Mesenchymal stem cell (in vitro differentiated cells and primary cell): ENCODE data around the gene KIF26A.

ENCODE experiments used
- DNase-seq: peaks from one replicate; pipeline ENCODE4 v3.0.0-alpha.2; 2013
- H2AFZ ChIP-seq: one replicate; pipeline ENCODE4 v1.6.1; 2013; ENCODE audit warnings: low read depth, mild to moderate bottlenecking, control low read depth, inconsistent platforms, low read length, moderate library complexity
- H2AK5ac ChIP-seq: 2 replicates; pipeline ENCODE4 v1.6.1; 2013; ENCODE audit warnings: low read length, moderate library complexity, mild to moderate bottlenecking, inconsistent platforms; ENCODE audit not compliant: severe bottlenecking
- H2BK120ac ChIP-seq: one replicate; pipeline ENCODE4 v1.6.1; 2013; ENCODE audit warnings: low read depth, mild to moderate bottlenecking, inconsistent platforms, low read length, moderate library complexity
- H2BK12ac ChIP-seq, 2 experiments: one replicate each; pipeline ENCODE4 v1.6.1; 2013; ENCODE audit warnings: inconsistent platforms in 2 of 2, low read length in 2 of 2, mild to moderate bottlenecking in 2 of 2, moderate library complexity in 2 of 2, control low read depth in 1 of 2
- H2BK15ac ChIP-seq: one replicate; pipeline ENCODE4 v1.6.1; 2013; ENCODE audit warnings: mild to moderate bottlenecking, low read depth, inconsistent platforms; ENCODE audit not compliant: poor library complexity, severe bottlenecking
- H2BK5ac ChIP-seq: 2 replicates; pipeline ENCODE4 v1.6.1; 2013; ENCODE audit warnings: low read depth, mild to moderate bottlenecking, low read length, control low read depth, inconsistent platforms; ENCODE audit not compliant: poor library complexity, severe bottlenecking
- H3K14ac ChIP-seq, 2 experiments: one replicate each; pipeline ENCODE4 v1.6.1; 2013; ENCODE audit warnings: inconsistent platforms in 2 of 2, low read length in 2 of 2, control low read depth in 1 of 2, mild to moderate bottlenecking in 1 of 2, moderate library complexity in 1 of 2
- H3K18ac ChIP-seq, 2 experiments: one replicate each; pipeline ENCODE4 v1.6.1; 2013; ENCODE audit warnings: inconsistent platforms in 2 of 2, low read length in 2 of 2, control low read depth in 1 of 2, low read depth in 1 of 2, mild to moderate bottlenecking in 1 of 2
- H3K23ac ChIP-seq, 2 experiments: one replicate each; pipeline ENCODE4 v1.6.1; 2013; ENCODE audit warnings: inconsistent platforms in 2 of 2, low read length in 2 of 2, mild to moderate bottlenecking in 2 of 2, moderate library complexity in 2 of 2, control low read depth in 1 of 2
- H3K27ac ChIP-seq: 2 replicates; pipeline ENCODE4 v1.5.1; 2013; ENCODE audit warnings: mild to moderate bottlenecking, moderate library complexity, low read length, control low read depth, inconsistent platforms; ENCODE audit not compliant: poor library complexity, severe bottlenecking
- H3K27me3 ChIP-seq, 2 experiments: 2 replicates each; pipeline versions ENCODE4 v1.6.1 to v1.7.0; 2013; ENCODE audit warnings: low read length in 2 of 2, mild to moderate bottlenecking in 2 of 2, moderate library complexity in 2 of 2, control low read depth in 1 of 2, inconsistent platforms in 1 of 2; ENCODE audit not compliant: control insufficient read depth in 1 of 2, insufficient read depth in 1 of 2
- H3K36me3 ChIP-seq, 2 experiments: 2 replicates each; pipeline versions ENCODE4 v1.6.1 to v1.7.0; 2013; ENCODE audit warnings: low read length in 2 of 2, control low read depth in 1 of 2, inconsistent platforms in 1 of 2, low read depth in 1 of 2, mild to moderate bottlenecking in 1 of 2; ENCODE audit not compliant: insufficient read depth in 2 of 2, control insufficient read depth in 1 of 2
- H3K4ac ChIP-seq, 2 experiments: one replicate each; pipeline ENCODE4 v1.6.1; 2013; ENCODE audit warnings: inconsistent platforms in 2 of 2, low read length in 2 of 2, mild to moderate bottlenecking in 2 of 2, moderate library complexity in 2 of 2, control low read depth in 1 of 2, low read depth in 1 of 2
- H3K4me1 ChIP-seq: 2 replicates; pipeline ENCODE4 v1.6.1; 2013; ENCODE audit warnings: low read depth, low read length, control low read depth; ENCODE audit not compliant: control insufficient read depth, insufficient read depth
- H3K4me2 ChIP-seq: 2 replicates; pipeline ENCODE4 v1.6.1; 2013; ENCODE audit warnings: low read length, mild to moderate bottlenecking, inconsistent platforms; ENCODE audit not compliant: poor library complexity, severe bottlenecking
- H3K4me3 ChIP-seq, 2 experiments: 2 replicates each; pipeline versions ENCODE4 v1.5.1 to v1.7.0; 2013; ENCODE audit warnings: low read length in 2 of 2, mild to moderate bottlenecking in 2 of 2, control low read depth in 1 of 2, low read depth in 1 of 2; ENCODE audit not compliant: insufficient read depth in 1 of 2
- H3K79me1 ChIP-seq: replicated peaks from 2 replicates; pipeline ENCODE4 v1.6.1; 2013; ENCODE audit warnings: mild to moderate bottlenecking, control low read depth, low read length, inconsistent platforms; ENCODE audit not compliant: poor library complexity, severe bottlenecking
- H3K9ac ChIP-seq: 2 replicates; pipeline ENCODE4 v1.7.0; 2013; ENCODE audit warnings: mild to moderate bottlenecking, low read length, moderate library complexity
- H3K9me3 ChIP-seq: 2 replicates; pipeline ENCODE4 v1.7.0; 2013; ENCODE audit warnings: mild to moderate bottlenecking, low read length; ENCODE audit not compliant: control insufficient read depth
- H4K8ac ChIP-seq: one replicate; pipeline ENCODE4 v1.6.1; 2013; ENCODE audit warnings: inconsistent platforms, mild to moderate bottlenecking, low read length, moderate library complexity
- H4K91ac ChIP-seq: one replicate; pipeline ENCODE4 v1.6.1; 2013; ENCODE audit warnings: mild to moderate bottlenecking, low read length, inconsistent platforms
- WGBS: methylation state at CpG from one replicate; pipeline ENCODE4 v1.1.7; 2013; ENCODE audit warnings: mixed read lengths; 5-methylcytosine and 5-hydroxymethylcytosine counted together

The KIF26A gene

GRCh38 chr14:104123879-104124278 lies 14.5 kb upstream of the KIF26A start:
- H3K4me3 ChIP-seq = no peak overlapping the region
- no peak overlapping the region for H2AFZ ChIP-seq
- H3K27me3 ChIP-seq = peaks cover 14 to 22% of the 10 kb centered on the region in 2 experiments
- no peak for DNase-seq
- no peak overlapping the region for H4K91ac ChIP-seq
- no CpG with 5 or more reads among the region's 1 CpG for WGBS
- peaks cover 42% of the 10 kb centered on the region for H3K9me3 ChIP-seq
- no peak overlapping the region for H3K4ac ChIP-seq
- no peak overlapping the region for H3K9ac ChIP-seq
- H4K8ac ChIP-seq = no peak overlapping the region
- H3K18ac ChIP-seq = no peak overlapping the region
- no peak overlapping the region for H2BK120ac ChIP-seq
- H3K14ac ChIP-seq = no peak overlapping the region
- H3K4me1 ChIP-seq = no peaks in the 10 kb centered on the region
- H3K23ac ChIP-seq = no peak overlapping the region
- peaks cover 0 to 3% of the 10 kb centered on the region in 2 experiments for H3K36me3 ChIP-seq
- H3K79me1 ChIP-seq = no peaks in the 10 kb centered on the region
- no peak overlapping the region for H2BK5ac ChIP-seq
- no peak overlapping the region for H2AK5ac ChIP-seq
- H2BK12ac ChIP-seq = no peak overlapping the region
- no peak overlapping the region for H3K4me2 ChIP-seq
- H2BK15ac ChIP-seq = no peak overlapping the region
- H3K27ac ChIP-seq = no peak overlapping the region

GRCh38 chr14:104125011-104125410 lies 13.4 kb upstream of the KIF26A start:
- H3K4me2 ChIP-seq = no peak overlapping the region
- H3K9ac ChIP-seq = no peak overlapping the region
- no peak overlapping the region for H4K91ac ChIP-seq
- no peak overlapping the region for H3K14ac ChIP-seq
- no peak overlapping the region for H2BK15ac ChIP-seq
- H3K4me1 ChIP-seq = no peaks in the 10 kb centered on the region
- no peak overlapping the region for H3K18ac ChIP-seq
- peaks cover 5 to 10% of the 10 kb centered on the region in 2 experiments for H3K27me3 ChIP-seq
- H2BK5ac ChIP-seq = no peak overlapping the region
- DNase-seq = no peak
- no peak overlapping the region for H3K4ac ChIP-seq
- peaks cover 0 to 1% of the 10 kb centered on the region in 2 experiments for H3K36me3 ChIP-seq
- H4K8ac ChIP-seq = no peak overlapping the region
- no peak overlapping the region for H2BK12ac ChIP-seq
- H2AK5ac ChIP-seq = no peak overlapping the region
- no peak overlapping the region for H3K23ac ChIP-seq
- H3K27ac ChIP-seq = no peak overlapping the region
- peaks cover 49% of the 10 kb centered on the region for H3K9me3 ChIP-seq
- 76% methylated on average over 3 of the region's 4 CpGs for WGBS
- no peak overlapping the region for H2AFZ ChIP-seq
- H2BK120ac ChIP-seq = no peak overlapping the region
- H3K4me3 ChIP-seq = no peak overlapping the region
- H3K79me1 ChIP-seq = no peaks in the 10 kb centered on the region

GRCh38 chr14:104126753-104127152 lies 11.6 kb upstream of the KIF26A start:
- no peak overlapping the region for H3K4ac ChIP-seq
- no peak overlapping the region for H3K14ac ChIP-seq
- no peaks in the 10 kb centered on the region for H3K27me3 ChIP-seq
- H3K9me3 ChIP-seq = peaks cover 41% of the 10 kb centered on the region
- H2BK12ac ChIP-seq = no peak overlapping the region
- no peaks in the 10 kb centered on the region for H3K36me3 ChIP-seq
- H3K27ac ChIP-seq = no peak overlapping the region
- H2BK15ac ChIP-seq = no peak overlapping the region
- no peak overlapping the region for H3K9ac ChIP-seq
- no peak overlapping the region for H2AFZ ChIP-seq
- no peak overlapping the region for H2AK5ac ChIP-seq
- H4K8ac ChIP-seq = no peak overlapping the region
- no peaks in the 10 kb centered on the region for H3K79me1 ChIP-seq
- no peak overlapping the region for H3K4me3 ChIP-seq
- H3K18ac ChIP-seq = no peak overlapping the region
- no peak overlapping the region for H4K91ac ChIP-seq
- no peak overlapping the region for H3K4me2 ChIP-seq
- no peak for DNase-seq
- H2BK120ac ChIP-seq = no peak overlapping the region
- WGBS = 100% methylated on average over 1 of the region's 2 CpGs
- H2BK5ac ChIP-seq = no peak overlapping the region
- H3K23ac ChIP-seq = no peak overlapping the region
- H3K4me1 ChIP-seq = no peaks in the 10 kb centered on the region

GRCh38 chr14:104128981-104129380 lies 9.4 kb upstream of the KIF26A start:
- no peak overlapping the region for H2BK5ac ChIP-seq
- H3K9me3 ChIP-seq = peaks cover 29% of the 10 kb centered on the region
- H2BK12ac ChIP-seq = no peak overlapping the region
- WGBS = no CpG with 5 or more reads among the region's 1 CpG
- no peak overlapping the region for H3K18ac ChIP-seq
- no peak for DNase-seq
- H2BK120ac ChIP-seq = no peak overlapping the region
- H3K27ac ChIP-seq = no peak overlapping the region
- H3K79me1 ChIP-seq = no peaks in the 10 kb centered on the region
- H3K4ac ChIP-seq = no peak overlapping the region
- peaks cover 6 to 10% of the 10 kb centered on the region in 2 experiments for H3K27me3 ChIP-seq
- H4K91ac ChIP-seq = no peak overlapping the region
- no peak overlapping the region for H3K23ac ChIP-seq
- H3K36me3 ChIP-seq = no peaks in the 10 kb centered on the region
- H3K9ac ChIP-seq = no peak overlapping the region
- H3K4me2 ChIP-seq = no peak overlapping the region
- no peak overlapping the region for H2AFZ ChIP-seq
- no peak overlapping the region for H2AK5ac ChIP-seq
- no peak overlapping the region for H2BK15ac ChIP-seq
- no peak overlapping the region for H3K14ac ChIP-seq
- H3K4me1 ChIP-seq = no peaks in the 10 kb centered on the region
- no peak overlapping the region for H4K8ac ChIP-seq
- no peak overlapping the region for H3K4me3 ChIP-seq
